ENCODE data around the gene NME3.

The NME3 gene

DNA sequence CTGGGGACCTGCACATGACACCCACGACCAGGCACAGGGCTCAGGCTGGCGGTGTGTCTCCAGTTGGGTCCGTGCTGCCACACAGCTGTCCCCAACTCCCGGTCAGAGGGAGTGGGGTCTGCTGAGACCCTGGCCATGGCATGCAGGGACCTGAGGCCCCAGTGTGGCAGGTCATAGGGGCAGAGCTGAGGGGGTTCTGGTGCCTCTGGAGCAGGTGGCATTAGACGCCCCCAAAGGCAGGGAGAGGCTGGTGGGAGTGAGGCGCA is 15.6 kb upstream of the NME3 start:
- no peak for DNase-seq (ENCODE audit: low spot score)
- TF ChIP-seq, protein P1, sequence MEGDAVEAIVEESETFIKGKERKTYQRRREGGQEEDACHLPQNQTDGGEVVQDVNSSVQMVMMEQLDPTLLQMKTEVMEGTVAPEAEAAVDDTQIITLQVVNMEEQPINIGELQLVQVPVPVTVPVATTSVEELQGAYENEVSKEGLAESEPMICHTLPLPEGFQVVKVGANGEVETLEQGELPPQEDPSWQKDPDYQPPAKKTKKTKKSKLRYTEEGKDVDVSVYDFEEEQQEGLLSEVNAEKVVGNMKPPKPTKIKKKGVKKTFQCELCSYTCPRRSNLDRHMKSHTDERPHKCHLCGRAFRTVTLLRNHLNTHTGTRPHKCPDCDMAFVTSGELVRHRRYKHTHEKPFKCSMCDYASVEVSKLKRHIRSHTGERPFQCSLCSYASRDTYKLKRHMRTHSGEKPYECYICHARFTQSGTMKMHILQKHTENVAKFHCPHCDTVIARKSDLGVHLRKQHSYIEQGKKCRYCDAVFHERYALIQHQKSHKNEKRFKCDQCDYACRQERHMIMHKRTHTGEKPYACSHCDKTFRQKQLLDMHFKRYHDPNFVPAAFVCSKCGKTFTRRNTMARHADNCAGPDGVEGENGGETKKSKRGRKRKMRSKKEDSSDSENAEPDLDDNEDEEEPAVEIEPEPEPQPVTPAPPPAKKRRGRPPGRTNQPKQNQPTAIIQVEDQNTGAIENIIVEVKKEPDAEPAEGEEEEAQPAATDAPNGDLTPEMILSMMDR (IDR thresholded peaks at IDR 0.05; ENCODE audit: borderline replicate concordance, control extremely low read depth, extremely low read depth, insufficient read depth, missing control alignments) = no peak
- in situ Hi-C loops (cut with MboI; ENCODE audit: low sequenced_read_pairs, unreplicated experiment) = no loop called here

DNA sequence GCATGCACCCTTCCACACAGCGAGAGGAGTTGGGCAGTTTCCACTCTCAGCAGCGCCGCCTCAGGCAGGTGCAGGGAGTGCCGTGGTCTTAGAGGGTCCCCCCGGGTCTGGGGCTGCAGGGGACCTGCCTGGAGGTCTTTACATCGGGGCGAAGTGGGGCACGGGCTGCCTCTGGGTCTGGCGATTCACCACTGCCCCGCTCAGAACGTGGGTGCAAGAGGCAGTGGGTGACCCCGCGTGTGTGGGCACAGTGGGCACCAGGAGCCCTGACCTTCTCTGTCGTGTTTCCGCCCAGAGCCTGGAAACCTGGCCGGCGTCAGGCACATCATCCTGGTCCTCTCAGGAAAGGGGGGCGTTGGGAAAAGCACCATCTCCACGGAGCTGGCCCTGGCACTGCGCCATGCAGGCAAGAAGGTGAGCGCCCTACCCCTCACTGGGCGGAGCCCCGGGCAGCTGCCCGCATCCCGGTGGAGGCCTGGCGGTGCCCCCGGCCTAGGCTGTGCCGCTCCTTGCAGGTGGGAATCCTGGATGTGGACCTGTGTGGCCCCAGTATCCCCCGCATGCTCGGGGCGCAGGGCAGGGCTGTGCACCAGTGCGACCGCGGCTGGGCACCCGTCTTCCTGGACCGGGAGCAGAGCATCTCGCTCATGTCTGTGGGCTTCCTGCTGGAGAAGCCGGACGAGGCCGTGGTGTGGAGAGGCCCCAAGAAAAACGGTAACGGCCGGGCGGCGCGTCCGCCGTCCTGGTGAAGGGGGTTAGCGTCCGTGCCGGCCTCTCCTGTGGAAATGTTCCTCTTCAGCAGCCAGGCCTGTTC is 15.1 kb upstream of the NME3 start:
- TF ChIP-seq, protein P1 (IDR thresholded peaks at IDR 0.05; ENCODE audit: borderline replicate concordance, control extremely low read depth, extremely low read depth, insufficient read depth, missing control alignments) = peak; percentile 15
- no peak for DNase-seq (ENCODE audit: low spot score)
- in situ Hi-C loops (cut with MboI; ENCODE audit: low sequenced_read_pairs, unreplicated experiment) = no loop called here

DNA sequence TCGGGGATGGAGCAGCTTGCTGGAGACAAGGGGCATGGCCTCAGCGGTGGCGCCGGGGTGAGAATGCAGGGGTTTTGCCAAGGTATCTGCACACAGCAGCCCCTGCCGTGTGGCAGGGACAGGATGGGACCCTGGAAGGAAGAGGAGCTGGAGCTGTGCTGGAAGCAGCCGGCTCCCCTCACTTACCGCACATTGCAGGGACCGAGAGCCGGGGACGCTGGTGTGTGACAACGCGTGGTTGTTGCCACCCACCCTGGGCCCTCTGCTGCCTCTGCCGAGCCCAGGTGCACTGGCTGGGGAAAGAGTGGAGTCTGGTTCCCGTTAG is 14.5 kb upstream of the NME3 start:
- in situ Hi-C loops (cut with MboI; ENCODE audit: low sequenced_read_pairs, unreplicated experiment) = no loop called here
- no peak for DNase-seq (ENCODE audit: low spot score)
- TF ChIP-seq, protein P1 (IDR thresholded peaks at IDR 0.05; ENCODE audit: borderline replicate concordance, control extremely low read depth, extremely low read depth, insufficient read depth, missing control alignments) = no peak

DNA sequence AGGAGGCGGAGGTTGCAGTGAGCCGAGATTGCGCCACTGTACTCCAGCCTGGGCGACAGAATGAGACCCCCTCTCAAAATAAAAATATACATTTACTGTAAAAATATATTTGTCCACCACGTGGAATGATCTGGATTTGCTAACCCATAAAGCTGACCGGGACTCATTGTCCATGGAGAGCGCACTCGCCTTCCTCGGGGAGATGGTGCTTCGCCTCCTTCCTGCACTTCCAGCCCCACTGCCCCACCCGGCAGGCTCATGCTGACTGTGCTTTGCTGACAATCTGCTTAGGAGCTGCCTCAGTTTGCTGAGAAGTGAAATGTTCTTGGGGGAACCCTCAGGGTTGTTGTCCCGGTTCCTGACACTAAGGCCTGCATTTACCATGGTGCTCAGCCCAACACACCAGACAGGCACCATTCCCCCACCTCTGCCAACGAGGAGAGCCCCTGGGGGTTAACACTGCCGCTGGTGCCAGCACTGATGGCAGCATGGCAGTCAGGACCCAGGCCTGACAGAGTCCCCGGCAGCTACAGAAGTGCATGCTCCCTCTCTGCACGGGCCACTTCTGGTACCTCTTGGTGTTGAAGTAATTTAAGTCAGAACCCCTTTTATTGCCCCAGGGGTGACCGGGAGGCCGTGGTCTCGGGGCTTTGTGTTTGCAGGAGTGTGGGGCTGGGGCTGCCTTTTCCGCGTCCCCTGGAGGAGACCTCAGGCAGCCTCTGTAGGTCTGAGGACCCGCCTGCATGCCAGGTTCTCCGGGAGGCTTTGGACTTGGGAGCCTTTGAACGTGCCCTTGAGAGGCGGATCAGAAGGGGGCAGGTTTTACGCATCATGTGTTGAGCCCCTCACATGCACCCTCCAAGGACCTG is 13.9 kb upstream of the NME3 start:
- in situ Hi-C loops (cut with MboI; ENCODE audit: low sequenced_read_pairs, unreplicated experiment) = no loop called here
- TF ChIP-seq, protein P1 (IDR thresholded peaks at IDR 0.05; ENCODE audit: borderline replicate concordance, control extremely low read depth, extremely low read depth, insufficient read depth, missing control alignments) = no peak
- DNase-seq (ENCODE audit: low spot score) = no peak

DNA sequence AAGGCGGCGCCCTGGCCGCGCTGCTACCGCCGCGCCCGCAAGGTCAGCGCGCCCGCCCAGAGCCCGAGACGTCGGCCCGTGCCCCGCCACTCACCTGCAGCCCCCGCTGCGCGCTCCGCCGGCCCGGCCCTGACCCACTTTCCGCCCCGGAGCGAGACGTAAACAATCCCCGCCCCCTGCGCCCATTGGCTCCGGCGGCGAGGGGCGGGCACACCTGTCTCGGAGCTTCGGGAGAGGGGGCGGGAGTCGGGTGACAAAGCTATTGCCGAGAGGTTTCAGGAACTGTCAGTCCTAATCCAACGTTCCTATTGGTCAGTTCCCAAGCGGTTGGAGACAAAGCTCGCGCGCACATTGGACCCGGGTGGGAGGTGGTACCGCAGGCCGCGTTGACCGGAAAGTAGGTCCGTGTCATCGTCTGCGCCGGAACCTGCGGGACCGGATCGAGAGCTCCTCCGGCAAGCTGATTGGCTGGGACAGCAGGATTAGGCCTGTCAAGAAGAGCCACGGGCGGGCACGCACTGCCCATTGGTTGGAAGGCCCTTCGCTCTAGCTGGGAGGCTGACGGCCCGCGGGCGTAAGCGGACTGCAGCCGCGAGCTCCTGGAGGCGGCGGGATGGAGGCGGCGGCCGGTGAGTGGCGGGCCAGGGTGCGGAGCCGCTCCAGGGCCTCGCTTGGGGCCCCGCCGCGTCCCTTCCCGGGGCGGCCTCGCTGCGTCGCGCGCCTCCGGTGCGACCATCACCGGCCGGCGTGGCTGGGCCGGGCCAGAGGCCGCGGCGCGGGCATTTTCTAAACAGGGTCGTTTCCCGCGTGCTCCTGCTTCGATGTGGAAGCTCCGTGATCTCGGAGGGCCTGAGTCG is 11.3 kb upstream of the NME3 start, which contains the start of the genes NUBP2 and SPSB3:
Gene NUBP2 (plus strand): TSS at position 553 of the 857 bp plus-strand sequence. CDS start 61 bp downstream, at position 614.
Gene SPSB3 (minus strand): TSS at position 164 of the 857 bp plus-strand sequence. CDS start 1,088 bp downstream, outside the sequence.
- TF ChIP-seq, protein P1 (IDR thresholded peaks at IDR 0.05; ENCODE audit: borderline replicate concordance, control extremely low read depth, extremely low read depth, insufficient read depth, missing control alignments) = no peak
- in situ Hi-C loops (cut with MboI; ENCODE audit: low sequenced_read_pairs, unreplicated experiment) = no loop called here

More for the DNA sequence above, 11.3 kb upstream of the NME3 start, which contains the start of the genes NUBP2 and SPSB3:
- peak; percentile 99 for DNase-seq (ENCODE audit: low spot score)
